ENCODE data around the gene ARFRP1. TPM values are rescaled to one million over a fixed set of nuclear protein-coding genes. Genes with fewer than 3 reads are reported as not detected.
A peak's percentile ranks its signal among the peaks of the same experiment; 100 is the strongest.

Gene ARFRP1
- total RNA-seq (10 to 100 TPM; 26.8 to 38.7 (median 28.8) TPM), polyA plus RNA-seq (10 to 100 TPM; 39.1 to 70.2 (median 45.6) TPM)

- Histone ChIP-seq H3K9me3 (no peaks in the 10 kb centered on the region), H3K27ac (peak within 1 kb of the TSS; percentile 87 to 93 (median 91)), H3K36me3 (peaks cover 0 to 77% (median 15%) of the 10 kb centered on the region in 4 donors), H3K27me3 (no peaks in the 10 kb centered on the region), H3K4me3 (peak within 1 kb of the TSS; percentile 60 to 92 (median 78)), H3K4me1 (peaks cover 0 to 29% (median 25%) of the 10 kb centered on the region in 4 donors)
- DNase-seq: peak; percentile 94
- intact Hi-C loops (cut with DNase I): loop anchor here (2.0 to 5.0 kb wide), 2 partner anchors 31 to 50 kb away; partner anchors contain the start of genes RTEL1 and SLC2A4RG
- 0% methylated on average over 98 of the region's 98 CpGs for WGBS, 2 donors
- TF ChIP-seq POLR2A (IDR thresholded peaks at IDR 0.05): peak in 1 of 2 donors; percentile 11
- TF ChIP-seq POLR2AphosphoS5 (IDR thresholded peaks at IDR 0.05): peak; percentile 51 to 84 (median 83)
- TF ChIP-seq CTCF (IDR thresholded peaks at IDR 0.05): peak in 1 of 4 experiments; percentile 3
- TF ChIP-seq EP300 (IDR thresholded peaks at IDR 0.05): peak in 1 of 4 donors; percentile 26
These were observed at the start of gene ARFRP1, which contains the start of gene ZGPAT for GRCh38 chr20:63707558-63708300. Gene ARFRP1 (minus strand): TSS chr20:63707976. CDS start chr20:63707091, 885 bp downstream. Gene ZGPAT (plus strand): TSS chr20:63708039. CDS start chr20:63708581, 542 bp downstream.

GRCh38 chr20:63756648-63756991 lies 48.8 kb upstream of the ARFRP1 start:
- TF ChIP-seq EP300 (IDR thresholded peaks at IDR 0.05) (no peak), POLR2AphosphoS5 (IDR thresholded peaks at IDR 0.05) (no peak), CTCF (IDR thresholded peaks at IDR 0.05) (no peak), POLR2A (IDR thresholded peaks at IDR 0.05) (no peak)
- Histone ChIP-seq H3K9me3 (no peaks in the 10 kb centered on the region), H3K4me1 (no peaks in the 10 kb centered on the region), H3K27ac (no peak overlapping the region), H3K36me3 (no peaks in the 10 kb centered on the region), H3K27me3 (no peaks in the 10 kb centered on the region), H3K4me3 (no peak overlapping the region)
- intact Hi-C loops (cut with DNase I): no loop called here
- DNase-seq: no peak
- 40 to 44% methylated on average over 8 of the region's 8 CpGs for WGBS, 2 donors

- Histone ChIP-seq H3K36me3 (no peaks in the 10 kb centered on the region), H3K4me1 (no peaks in the 10 kb centered on the region), H3K9me3 (no peaks in the 10 kb centered on the region), H3K4me3 (no peak overlapping the region), H3K27me3 (no peaks in the 10 kb centered on the region), H3K27ac (no peak overlapping the region)
- no peak for DNase-seq
- WGBS, 2 donors: 79 to 87% methylated on average over 18 of the region's 18 CpGs
- intact Hi-C loops (cut with DNase I): no loop called here
- TF ChIP-seq CTCF (IDR thresholded peaks at IDR 0.05) (no peak), POLR2A (IDR thresholded peaks at IDR 0.05) (no peak), EP300 (IDR thresholded peaks at IDR 0.05) (no peak), POLR2AphosphoS5 (IDR thresholded peaks at IDR 0.05) (no peak)
These were observed 48.3 kb upstream of the ARFRP1 start for GRCh38 chr20:63755933-63756647.

GRCh38 chr20:63754008-63754407 lies 46.2 kb upstream of the ARFRP1 start:
- H3K36me3 ChIP-seq: no peaks in the 10 kb centered on the region
- no peaks in the 10 kb centered on the region for H3K27me3 ChIP-seq
- H3K9me3 ChIP-seq: no peaks in the 10 kb centered on the region
- 77 to 79% methylated on average over 16 of the region's 16 CpGs for WGBS, 2 donors
- H3K27ac ChIP-seq: no peak overlapping the region
- H3K4me1 ChIP-seq: no peaks in the 10 kb centered on the region
- TF ChIP-seq EP300 (IDR thresholded peaks at IDR 0.05) (no peak), POLR2A (IDR thresholded peaks at IDR 0.05) (no peak), CTCF (IDR thresholded peaks at IDR 0.05) (no peak), POLR2AphosphoS5 (IDR thresholded peaks at IDR 0.05) (no peak)
- intact Hi-C loops (cut with DNase I): no loop called here
- H3K4me3 ChIP-seq: no peak overlapping the region
- DNase-seq: no peak
